Transverse colon (tissue), 4 donors: ENCODE data around the gene RHNO1. TPM values are rescaled to one million over a fixed set of nuclear protein-coding genes. Genes with fewer than 3 reads are reported as not detected.

ENCODE experiments used
- DNase-seq: peaks from one replicate; pipeline ENCODE4 v3.0.0-alpha.2; 2019
- H3K27ac ChIP-seq, 4 donors: fragments of 200-600 bp; sonication (generic); 2 replicates each; pipeline ENCODE4 v1.5.1; 2016 to 2018; ENCODE audit warnings: inconsistent platforms in 4 of 4
- H3K27me3 ChIP-seq: fragments of 200-600 bp; sonication (generic); 2 replicates; pipeline ENCODE4 v1.5.1; 2017; ENCODE audit warnings: inconsistent platforms
- H3K36me3 ChIP-seq, 4 donors: fragments of 200-600 bp; sonication (generic); 2 replicates each; pipeline ENCODE4 v1.5.1; 2017 to 2019; ENCODE audit warnings: inconsistent platforms in 4 of 4
- H3K4me1 ChIP-seq, 4 donors: fragments of 200-600 bp; sonication (generic); 2 replicates each; pipeline ENCODE4 v1.5.1; 2017 to 2020; ENCODE audit warnings: inconsistent platforms in 4 of 4
- H3K4me3 ChIP-seq, 4 donors: fragments of 200-600 bp; sonication (generic); 1 replicate in 1 of 4; 2 replicates in 3 of 4; pipeline versions ENCODE4 v1.5.1 to v1.6.1; 2017 to 2019; ENCODE audit warnings: inconsistent platforms in 4 of 4
- H3K9me3 ChIP-seq, 2 donors: fragments of 200-600 bp; sonication (generic); 2 replicates each; pipeline ENCODE4 v1.5.1; 2017 to 2019; ENCODE audit warnings: inconsistent platforms in 2 of 2
- EP300 ChIP-seq: sonication (generic); formaldehyde crosslinking; IDR thresholded peaks from one replicate; pipeline ENCODE4 v1.6.1; 2017; ENCODE audit warnings: antibody characterized with exemption, low read depth
- POLR2A ChIP-seq: fragments of 450-650 bp; IDR thresholded peaks from one replicate; pipeline ENCODE4 v1.6.1; 2016; ENCODE audit warnings: antibody characterized with exemption, mild to moderate bottlenecking, moderate library complexity
- POLR2AphosphoS5 ChIP-seq, 3 donors: sonication (generic); formaldehyde crosslinking; IDR thresholded peaks; one replicate each; pipeline ENCODE4 v1.6.1; 2016; ENCODE audit warnings: antibody characterized with exemption in 3 of 3
- WGBS, 2 donors: methylation state at CpG; one replicate each; pipeline ENCODE4 v1.1.5; 2018; ENCODE audit warnings: low coverage in 1 of 2; 5-methylcytosine and 5-hydroxymethylcytosine counted together
- in situ Hi-C, 4 donors: fragments of 200-750 bp; cut with MboI; loops; one replicate each; pipeline versions ENCODE4 v1.15.0 to v1.15.1; 2017; ENCODE audit warnings: low sequenced_read_pairs in 3 of 4, low pct_ligation_motif_present in 1 of 4, low pct_unique_long_range_greater_than_20kb in 1 of 4
- intact Hi-C: fragments of 100-400 bp; cut with DNase I; formaldehyde crosslinking; loops from one replicate; pipeline ENCODE4 v1.15.1; 2023; ENCODE audit warnings: low total_unique reads
- total RNA-seq, 4 donors: library from RNA; depleted of rRNA; stranded (reverse); fragments of >200 nt; gene quantifications; one replicate each; pipeline ENCODE4 v1.1.0, GENCODE V29; 2016
- TF ChIP-seq, protein P1 (sequence below), 5 experiments: fragments of 200-600 bp in 3 of 5; fragments of 450-650 bp in 2 of 5; sonication (generic) in 3 of 5; IDR thresholded peaks; 1 replicate in 2 of 5; 2 replicates in 3 of 5; pipeline ENCODE4 v1.5.1; 2016 to 2017; ENCODE audit warnings: antibody characterized with exemption in 5 of 5, inconsistent platforms in 3 of 5, mild to moderate bottlenecking in 2 of 5, moderate library complexity in 1 of 5

Gene RHNO1
- total RNA-seq, 4 donors from 2014 or later: 5.4 to 16.8 (median 8.6) TPM

DNA sequence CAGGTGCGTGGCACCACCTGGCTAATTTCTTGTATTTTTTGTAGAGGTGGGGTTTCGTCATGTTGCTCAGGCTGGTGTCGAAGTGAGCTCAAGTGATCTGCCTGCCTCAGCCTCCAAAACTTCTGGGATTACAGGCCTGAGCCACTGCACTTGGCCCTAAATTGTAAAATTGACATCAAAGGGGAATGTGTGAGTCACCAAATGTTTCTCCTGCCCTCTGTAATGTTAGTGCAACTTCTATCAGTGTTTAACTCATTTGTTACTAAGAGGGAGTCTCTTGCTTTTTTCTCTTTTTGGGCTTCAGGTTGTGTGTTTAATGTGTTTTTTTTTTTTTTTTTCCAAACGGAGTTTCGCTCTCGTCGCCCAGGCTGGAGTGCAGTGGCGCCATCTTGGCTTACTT lies 16.0 kb downstream of the RHNO1 start:
- Histone ChIP-seq H3K9me3 (no peaks in the 10 kb centered on the region), H3K27me3 (no peaks in the 10 kb centered on the region), H3K4me3 (no peak overlapping the region), H3K4me1 (peaks cover 4 to 26% (median 19%) of the 10 kb centered on the region in 4 donors), H3K36me3 (no peaks in the 10 kb centered on the region), H3K27ac (peak overlapping the region; percentile 41 to 96 (median 80))
- WGBS, 2 donors: 84 to 100% methylated on average over 1 to 8 of the region's 8 CpGs
- intact Hi-C loops (no loop called here), in situ Hi-C loops (no loop called here)
- DNase-seq: no peak
- TF ChIP-seq POLR2AphosphoS5 (IDR thresholded peaks at IDR 0.05): peak; percentile 36 to 54 (median 49)
- TF ChIP-seq, protein P1, sequence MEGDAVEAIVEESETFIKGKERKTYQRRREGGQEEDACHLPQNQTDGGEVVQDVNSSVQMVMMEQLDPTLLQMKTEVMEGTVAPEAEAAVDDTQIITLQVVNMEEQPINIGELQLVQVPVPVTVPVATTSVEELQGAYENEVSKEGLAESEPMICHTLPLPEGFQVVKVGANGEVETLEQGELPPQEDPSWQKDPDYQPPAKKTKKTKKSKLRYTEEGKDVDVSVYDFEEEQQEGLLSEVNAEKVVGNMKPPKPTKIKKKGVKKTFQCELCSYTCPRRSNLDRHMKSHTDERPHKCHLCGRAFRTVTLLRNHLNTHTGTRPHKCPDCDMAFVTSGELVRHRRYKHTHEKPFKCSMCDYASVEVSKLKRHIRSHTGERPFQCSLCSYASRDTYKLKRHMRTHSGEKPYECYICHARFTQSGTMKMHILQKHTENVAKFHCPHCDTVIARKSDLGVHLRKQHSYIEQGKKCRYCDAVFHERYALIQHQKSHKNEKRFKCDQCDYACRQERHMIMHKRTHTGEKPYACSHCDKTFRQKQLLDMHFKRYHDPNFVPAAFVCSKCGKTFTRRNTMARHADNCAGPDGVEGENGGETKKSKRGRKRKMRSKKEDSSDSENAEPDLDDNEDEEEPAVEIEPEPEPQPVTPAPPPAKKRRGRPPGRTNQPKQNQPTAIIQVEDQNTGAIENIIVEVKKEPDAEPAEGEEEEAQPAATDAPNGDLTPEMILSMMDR (IDR thresholded peaks at IDR 0.05): no peak

DNA sequence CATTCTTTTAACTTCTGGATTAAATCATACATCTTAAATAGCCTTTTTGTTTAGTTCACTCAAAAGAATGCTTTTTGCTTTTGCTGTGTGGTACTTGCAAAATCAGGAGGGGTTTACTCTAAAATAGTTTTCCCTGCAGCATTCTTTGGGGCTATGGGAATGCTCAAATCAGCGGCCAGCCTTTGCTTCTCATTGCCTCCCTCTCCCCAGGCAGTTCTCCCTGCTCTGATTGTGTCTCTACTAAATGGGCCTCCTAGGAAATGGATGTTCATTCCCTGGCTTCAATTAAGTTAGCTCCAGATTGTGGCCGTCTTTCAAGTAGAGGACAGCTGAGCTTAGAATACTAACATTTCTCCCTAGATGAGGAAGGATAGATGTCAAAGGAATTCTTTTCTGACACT lies 18.0 kb downstream of the RHNO1 start:
- Histone ChIP-seq H3K27ac (peak overlapping the region in 2 of 4 donors; percentile 24 to 35), H3K4me3 (no peak overlapping the region), H3K4me1 (peaks cover 3 to 24% (median 18%) of the 10 kb centered on the region in 4 donors), H3K36me3 (no peaks in the 10 kb centered on the region), H3K27me3 (no peaks in the 10 kb centered on the region), H3K9me3 (no peaks in the 10 kb centered on the region)
- 52 to 69% methylated on average over 2 of the region's 2 CpGs for WGBS, 2 donors
- intact Hi-C loops (no loop called here), in situ Hi-C loops (no loop called here)
- no peak for DNase-seq
- TF ChIP-seq EP300: no peak
- TF ChIP-seq POLR2AphosphoS5 (IDR thresholded peaks at IDR 0.05): no peak
- TF ChIP-seq POLR2A: no peak
- TF ChIP-seq, protein P1 (IDR thresholded peaks at IDR 0.05): no peak

DNA sequence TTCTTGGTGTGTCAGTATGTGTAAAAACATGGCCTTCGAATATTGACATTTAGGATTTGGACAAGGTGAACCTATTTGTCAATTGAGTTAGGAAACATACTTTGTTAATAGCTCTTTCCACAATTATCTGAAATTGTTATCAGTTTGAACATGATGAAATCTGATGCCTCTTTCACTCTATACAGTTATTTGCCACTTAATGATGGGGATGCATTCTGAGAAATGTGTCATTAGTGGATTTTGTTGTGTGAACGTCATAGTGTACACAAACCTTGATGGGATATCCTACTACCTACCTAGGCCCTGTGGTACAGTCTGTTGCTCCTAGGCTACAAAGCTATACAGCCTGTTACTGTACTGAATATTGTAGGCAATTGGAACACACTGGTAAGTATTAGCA lies 18.5 kb downstream of the RHNO1 start:
- 79 to 86% methylated on average over 2 of the region's 2 CpGs for WGBS, 2 donors
- in situ Hi-C loops (no loop called here), intact Hi-C loops (no loop called here)
- Histone ChIP-seq H3K9me3 (no peaks in the 10 kb centered on the region), H3K4me3 (no peak overlapping the region), H3K36me3 (no peaks in the 10 kb centered on the region), H3K4me1 (peaks cover 0 to 21% (median 14%) of the 10 kb centered on the region in 4 donors), H3K27ac (peak overlapping the region in 1 of 4 donors; percentile 35), H3K27me3 (no peaks in the 10 kb centered on the region)
- TF ChIP-seq POLR2AphosphoS5 (IDR thresholded peaks at IDR 0.05): no peak
- no peak for TF ChIP-seq POLR2A
- TF ChIP-seq, protein P1 (IDR thresholded peaks at IDR 0.05): no peak
- TF ChIP-seq EP300: no peak
- DNase-seq: no peak

DNA sequence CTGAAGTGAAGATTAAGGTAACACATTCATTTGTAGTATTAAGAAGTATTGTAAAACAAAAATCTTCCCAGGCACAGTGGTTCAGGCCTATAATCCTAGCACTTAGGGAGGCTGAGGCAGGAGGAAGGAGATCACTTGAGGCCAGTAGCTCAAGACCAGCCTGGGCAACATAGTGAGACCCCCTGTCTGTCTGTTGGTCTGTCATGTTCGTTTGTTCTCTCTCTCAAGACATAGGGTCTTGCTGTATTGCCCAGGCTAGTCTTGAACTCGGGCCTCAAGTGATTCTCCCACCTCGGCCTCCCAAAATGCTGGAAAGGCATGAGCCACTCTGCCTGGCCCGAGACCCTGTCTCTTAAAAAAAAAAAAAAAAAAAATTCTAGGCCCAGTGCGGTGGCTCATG lies 20.4 kb downstream of the RHNO1 start:
- TF ChIP-seq POLR2A (no peak), POLR2AphosphoS5 (IDR thresholded peaks at IDR 0.05) (no peak)
- intact Hi-C loops: no loop called here
- Histone ChIP-seq H3K27ac (no peak overlapping the region), H3K27me3 (no peaks in the 10 kb centered on the region), H3K9me3 (no peaks in the 10 kb centered on the region), H3K36me3 (no peaks in the 10 kb centered on the region), H3K4me3 (no peak overlapping the region), H3K4me1 (peaks cover 0 to 13% (median 6%) of the 10 kb centered on the region in 4 donors)
- 95 to 100% methylated on average over 1 to 5 of the region's 5 CpGs for WGBS, 2 donors
- DNase-seq: no peak
- in situ Hi-C loops: no loop called here

DNA sequence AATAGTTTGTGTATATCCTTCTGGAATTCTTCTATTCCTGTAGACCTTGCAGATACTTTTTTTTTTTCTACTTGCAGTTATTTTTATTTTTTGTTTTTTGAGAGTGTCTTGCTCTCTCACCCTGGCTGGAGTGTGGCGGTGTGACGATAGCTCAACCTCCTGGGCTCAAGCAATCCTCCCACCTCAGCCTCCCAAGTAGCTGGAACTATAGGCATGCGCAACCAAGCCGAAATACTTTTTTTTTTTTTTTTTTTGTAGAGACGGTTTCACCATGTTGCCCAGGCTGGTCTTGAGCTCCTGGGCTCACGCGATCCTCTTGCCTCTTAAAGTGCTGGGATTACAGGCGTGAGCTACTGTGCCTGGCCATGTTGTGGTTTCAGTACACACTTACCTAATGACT lies 23.6 kb downstream of the RHNO1 start:
- peaks cover 0 to 4% (median 1%) of the 10 kb centered on the region in 4 donors for H3K4me1 ChIP-seq
- no peaks in the 10 kb centered on the region for H3K9me3 ChIP-seq
- in situ Hi-C loops (no loop called here), intact Hi-C loops (no loop called here)
- no peak overlapping the region for H3K4me3 ChIP-seq
- 94 to 100% methylated on average over 1 to 8 of the region's 8 CpGs for WGBS, 2 donors
- no peak overlapping the region for H3K27ac ChIP-seq
- no peaks in the 10 kb centered on the region for H3K27me3 ChIP-seq
- no peak for DNase-seq
- no peaks in the 10 kb centered on the region for H3K36me3 ChIP-seq
- TF ChIP-seq POLR2AphosphoS5 (IDR thresholded peaks at IDR 0.05) (no peak), EP300 (no peak), POLR2A (no peak)
- TF ChIP-seq, protein P1 (IDR thresholded peaks at IDR 0.05): no peak
